GM18951 (cell line): ENCODE results near the gene URAD.

ENCODE experiments used
- POLR2A ChIP-seq: IDR thresholded peaks from 4 replicates; pipeline ENCODE4 v1.6.1; 2011; ENCODE audit warnings: mild to moderate bottlenecking; ENCODE audit not compliant: insufficient read length, insufficient read depth; ENCODE audit errors: extremely low read depth
- in situ Hi-C: fragments of 300-500 bp; cut with MboI; formaldehyde crosslinking; loops from one replicate; pipeline ENCODE4 v1.12.0; 2022; ENCODE audit warnings: low sequenced_read_pairs, mixed read lengths, inconsistent platforms; ENCODE audit not compliant: unreplicated experiment

The URAD gene

GRCh38 chr13:27971776-27972477, 16.6 kb downstream of the URAD start:
- TF ChIP-seq POLR2A = no peak
- in situ Hi-C loops = loop anchor here (25.0 kb wide), 1 partner anchor 585 kb away; no protein-coding TSS in a partner anchor

- no peak for TF ChIP-seq POLR2A
- in situ Hi-C loops = loop anchor here (25.0 kb wide), 1 partner anchor 584 kb away; no protein-coding TSS in a partner anchor
Measured at GRCh38 chr13:27971236-27971645, 17.3 kb downstream of the URAD start.

GRCh38 chr13:27970382-27971235, 17.9 kb downstream of the URAD start:
- no peak for TF ChIP-seq POLR2A
- in situ Hi-C loops = loop anchor here (25.0 kb wide), 1 partner anchor 583 kb away; no protein-coding TSS in a partner anchor

GRCh38 chr13:27969866-27970229, 18.6 kb downstream of the URAD start:
- in situ Hi-C loops = loop anchor here (25.0 kb wide), 1 partner anchor 583 kb away; no protein-coding TSS in a partner anchor
- no peak for TF ChIP-seq POLR2A

GRCh38 chr13:27969082-27969865, 19.2 kb downstream of the URAD start, which contains the start of gene CDX2:
Gene CDX2, minus strand, starts transcription at chr13:27969315. Its CDS starts 309 bp downstream, at chr13:27969006.
- in situ Hi-C loops = loop anchor here (25.0 kb wide), 1 partner anchor 582 kb away; no protein-coding TSS in a partner anchor
- no peak for TF ChIP-seq POLR2A

- in situ Hi-C loops = loop anchor here (25.0 kb wide), 1 partner anchor 581 kb away; no protein-coding TSS in a partner anchor
- TF ChIP-seq POLR2A = no peak
Measured at GRCh38 chr13:27968316-27969081, 20.0 kb downstream of the URAD start.

GRCh38 chr13:27967736-27968315, 20.7 kb downstream of the URAD start:
- no peak for TF ChIP-seq POLR2A
- in situ Hi-C loops = loop anchor here (25.0 kb wide), 1 partner anchor 581 kb away; no protein-coding TSS in a partner anchor

- TF ChIP-seq POLR2A = no peak
- in situ Hi-C loops = loop anchor here (25.0 kb wide), 1 partner anchor 580 kb away; no protein-coding TSS in a partner anchor
Measured at GRCh38 chr13:27967203-27967735, 21.2 kb downstream of the URAD start.

GRCh38 chr13:27966641-27967202, 21.8 kb downstream of the URAD start:
- no peak for TF ChIP-seq POLR2A
- in situ Hi-C loops = loop anchor here (25.0 kb wide), 1 partner anchor 579 kb away; no protein-coding TSS in a partner anchor

- in situ Hi-C loops = loop anchor here (25.0 kb wide), 1 partner anchor 579 kb away; no protein-coding TSS in a partner anchor
- no peak for TF ChIP-seq POLR2A
Measured at GRCh38 chr13:27965740-27966640, 22.5 kb downstream of the URAD start.
